NCI-H146 treated with DMSO at 0.1 percent for 48 hours (cell line): ENCODE results near the gene AAK1.
"Not testable (repeated sequence)": the region's sequence is repeated elsewhere in the genome, so short reads cannot be mapped to it uniquely, and the experiment has no call there.

Source experiments
- DNase-seq: peaks from one replicate; lab custom pipeline; 2025; ENCODE audit not compliant: unreplicated experiment; lab: John Stamatoyannopoulos, UW

AAK1 gene

GRCh38 chr2:69459936-69460335 is 183.6 kb downstream of the AAK1 start:
- no peak for DNase-seq

GRCh38 chr2:69456950-69457445 is 186.5 kb downstream of the AAK1 start:
- no peak for DNase-seq

- no peak for DNase-seq
Observed at GRCh38 chr2:69456154-69456553, 187.4 kb downstream of the AAK1 start.

GRCh38 chr2:69454976-69455375 is 188.6 kb downstream of the AAK1 start:
- no peak for DNase-seq

- DNase-seq, result no peak
Observed at GRCh38 chr2:69453475-69454129, 189.9 kb downstream of the AAK1 start.

- no peak for DNase-seq
Observed at GRCh38 chr2:69452687-69453086, 190.9 kb downstream of the AAK1 start.

- DNase-seq, result no peak
Observed at GRCh38 chr2:69450735-69451416, 192.7 kb downstream of the AAK1 start.

- no peak for DNase-seq
Observed at GRCh38 chr2:69449906-69450305, 193.6 kb downstream of the AAK1 start.

- DNase-seq, result not testable (repeated sequence)
Observed at GRCh38 chr2:69443673-69444072, 199.9 kb downstream of the AAK1 start.

- not testable (repeated sequence) for DNase-seq
Observed at GRCh38 chr2:69439499-69439898, 204.0 kb downstream of the AAK1 start.

GRCh38 chr2:69438580-69438979 is 205.0 kb downstream of the AAK1 start:
- DNase-seq, result no peak

- DNase-seq, result no peak
Observed at GRCh38 chr2:69437751-69438154, 205.8 kb downstream of the AAK1 start.

GRCh38 chr2:69436938-69437750 is 206.4 kb downstream of the AAK1 start, which contains the start of gene NFU1:
TSS of gene NFU1 (minus strand) at chr2:69437435. CDS start at chr2:69437422, 13 bp downstream.
- DNase-seq, result peak; percentile 79

- DNase-seq, result no peak
Observed at GRCh38 chr2:69436596-69436937, 207.0 kb downstream of the AAK1 start.

- DNase-seq, result no peak
Observed at GRCh38 chr2:69434753-69435152, 208.8 kb downstream of the AAK1 start.

GRCh38 chr2:69429491-69430183 is 213.9 kb downstream of the AAK1 start:
- DNase-seq, result no peak

GRCh38 chr2:69428981-69429380 is 214.6 kb downstream of the AAK1 start:
- DNase-seq, result no peak

GRCh38 chr2:69424419-69424818 is 219.1 kb downstream of the AAK1 start:
- no peak for DNase-seq

- no peak for DNase-seq
Observed at GRCh38 chr2:69422198-69422597, 221.3 kb downstream of the AAK1 start.

GRCh38 chr2:69419111-69419510 is 224.4 kb downstream of the AAK1 start:
- DNase-seq, result not testable (repeated sequence)

- DNase-seq, result no peak
Observed at GRCh38 chr2:69416147-69416546, 227.4 kb downstream of the AAK1 start.
